ENCODE data around the gene CCDC57. TPM values are rescaled to one million over a fixed set of nuclear protein-coding genes. Genes with fewer than 3 reads are reported as not detected.
A peak's percentile ranks its signal among the peaks of the same experiment; 100 is the strongest.
"Not testable (repeated sequence)": the region's sequence is repeated elsewhere in the genome, so short reads cannot be mapped to it uniquely, and the experiment has no call there.

The CCDC57 gene, protein sequence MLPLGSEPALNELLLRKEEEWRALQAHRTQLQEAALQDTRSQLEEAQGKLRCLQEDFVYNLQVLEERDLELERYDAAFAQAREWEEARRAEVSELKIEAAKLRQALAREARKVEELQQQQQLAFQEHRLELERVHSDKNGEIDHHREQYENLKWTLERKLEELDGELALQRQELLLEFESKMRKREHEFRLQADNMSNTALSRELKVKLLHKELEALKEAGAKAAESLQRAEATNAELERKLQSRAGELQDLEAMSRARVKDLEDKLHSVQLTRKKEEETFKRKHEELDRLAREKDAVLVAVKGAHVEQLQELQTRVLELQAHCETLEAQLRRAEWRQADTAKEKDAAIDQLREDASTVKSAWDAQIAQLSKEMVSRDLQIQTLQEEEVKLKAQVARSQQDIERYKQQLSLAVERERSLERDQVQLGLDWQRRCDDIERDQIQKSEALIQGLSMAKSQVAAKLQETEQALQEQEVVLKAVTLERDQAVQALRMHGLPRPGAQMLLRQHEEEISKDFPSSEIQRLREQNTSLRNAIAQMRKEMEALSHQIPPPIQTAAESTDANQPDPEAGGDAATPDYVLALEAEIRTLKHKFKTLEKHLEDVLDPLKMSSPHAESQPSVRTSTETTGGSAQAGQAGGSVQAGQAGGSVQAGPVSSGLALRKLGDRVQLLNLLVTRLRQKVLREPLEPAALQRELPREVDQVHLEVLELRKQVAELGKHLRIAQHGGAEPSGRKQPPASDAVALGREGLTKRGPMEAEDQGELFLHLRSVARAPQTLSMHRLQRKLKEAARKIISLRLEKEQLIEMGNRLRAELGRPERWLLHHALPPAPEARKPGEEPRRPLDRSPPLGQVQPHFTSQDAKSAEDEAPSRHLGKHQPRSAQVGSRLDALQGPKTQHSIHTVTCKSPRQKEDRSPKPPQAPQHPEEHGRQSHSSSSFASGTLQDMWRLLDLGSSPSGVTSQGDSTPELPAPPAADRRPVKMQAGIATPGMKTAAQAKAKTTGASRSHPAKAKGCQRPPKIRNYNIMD
- 10 to 100 TPM; 11.9 to 17.2 TPM for total RNA-seq
- long read RNA-seq, partial matches to known transcripts: 0 of 9 reads
- long read RNA-seq, other reads (novel, unspliced or antisense): 9 of 9 reads

DNA sequence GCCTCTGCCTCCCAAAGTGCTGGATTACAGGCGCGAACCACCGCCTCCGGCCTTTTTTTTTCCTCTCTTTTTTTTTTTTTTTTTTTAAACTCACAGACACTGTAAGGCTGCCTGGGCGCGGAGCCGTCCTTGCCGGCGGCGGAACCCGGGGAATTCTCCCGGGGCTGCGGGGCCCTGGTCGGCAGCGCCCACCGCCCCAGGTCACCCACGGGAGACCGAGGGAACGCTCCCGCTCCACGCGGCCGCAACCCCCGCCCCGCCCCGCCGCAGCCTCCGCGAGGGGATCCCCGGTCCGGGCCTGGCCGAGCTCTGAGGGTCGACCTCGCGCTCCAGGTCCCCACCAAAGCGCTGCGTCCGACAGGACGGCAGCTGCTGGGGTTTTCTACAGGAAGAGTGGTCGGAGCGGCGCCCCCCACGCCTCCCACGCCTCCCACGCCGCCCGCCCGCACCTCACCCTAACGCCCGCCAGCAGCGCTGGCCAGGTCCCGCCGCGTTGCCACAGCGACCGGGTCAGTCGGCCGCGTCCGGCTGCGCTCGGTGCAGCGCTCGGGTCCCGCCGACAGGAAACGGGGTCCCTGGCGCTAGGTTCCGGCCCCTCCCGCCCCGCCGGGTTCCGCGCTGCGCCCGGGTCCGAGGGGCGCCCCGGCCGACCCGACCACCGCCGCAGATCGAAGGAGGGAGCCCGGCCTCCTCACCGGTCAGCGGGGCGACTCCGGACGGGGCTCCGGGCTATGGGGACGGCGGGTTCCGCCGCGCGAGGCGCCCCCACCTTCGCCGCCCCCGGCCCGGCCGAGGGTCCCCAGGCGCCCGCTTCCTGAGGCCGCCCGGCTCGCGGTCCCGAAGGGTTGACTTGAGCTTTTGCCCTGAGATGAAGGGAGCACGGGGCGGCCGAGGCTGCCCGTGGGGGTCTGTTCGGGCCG is at the start of gene CCDC57:
TSS of gene CCDC57 (minus strand) at position 512 of the 920 bp plus-strand sequence. CDS start 10,898 bp downstream, outside the sequence.
- ATAC-seq (peak; percentile 85 to 92), DNase-seq (peak; percentile 86)
- intact Hi-C loops (cut with DNase I): no loop called here

DNA sequence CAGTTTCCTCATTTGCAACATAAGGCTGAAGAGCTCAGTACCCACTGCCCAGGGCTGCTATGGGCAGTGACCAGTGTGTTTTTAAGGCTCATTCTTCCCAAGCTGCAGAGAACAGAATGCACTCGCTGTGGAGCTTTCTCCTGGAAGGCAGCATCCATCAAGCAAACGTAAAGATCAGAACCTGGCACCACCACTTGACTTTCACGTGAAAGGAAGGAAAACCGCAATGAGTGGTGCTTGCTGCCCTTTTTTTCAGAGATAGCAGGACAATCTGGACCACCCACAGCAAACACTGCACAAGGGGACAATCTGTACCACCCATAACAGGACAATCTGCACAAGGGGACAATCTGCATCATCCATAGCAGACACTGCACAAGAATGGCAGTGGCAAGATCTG is 49.7 kb upstream of the CCDC57 start:
- no peak for ATAC-seq
- intact Hi-C loops (cut with DNase I): no loop called here
- no peak for DNase-seq

DNA sequence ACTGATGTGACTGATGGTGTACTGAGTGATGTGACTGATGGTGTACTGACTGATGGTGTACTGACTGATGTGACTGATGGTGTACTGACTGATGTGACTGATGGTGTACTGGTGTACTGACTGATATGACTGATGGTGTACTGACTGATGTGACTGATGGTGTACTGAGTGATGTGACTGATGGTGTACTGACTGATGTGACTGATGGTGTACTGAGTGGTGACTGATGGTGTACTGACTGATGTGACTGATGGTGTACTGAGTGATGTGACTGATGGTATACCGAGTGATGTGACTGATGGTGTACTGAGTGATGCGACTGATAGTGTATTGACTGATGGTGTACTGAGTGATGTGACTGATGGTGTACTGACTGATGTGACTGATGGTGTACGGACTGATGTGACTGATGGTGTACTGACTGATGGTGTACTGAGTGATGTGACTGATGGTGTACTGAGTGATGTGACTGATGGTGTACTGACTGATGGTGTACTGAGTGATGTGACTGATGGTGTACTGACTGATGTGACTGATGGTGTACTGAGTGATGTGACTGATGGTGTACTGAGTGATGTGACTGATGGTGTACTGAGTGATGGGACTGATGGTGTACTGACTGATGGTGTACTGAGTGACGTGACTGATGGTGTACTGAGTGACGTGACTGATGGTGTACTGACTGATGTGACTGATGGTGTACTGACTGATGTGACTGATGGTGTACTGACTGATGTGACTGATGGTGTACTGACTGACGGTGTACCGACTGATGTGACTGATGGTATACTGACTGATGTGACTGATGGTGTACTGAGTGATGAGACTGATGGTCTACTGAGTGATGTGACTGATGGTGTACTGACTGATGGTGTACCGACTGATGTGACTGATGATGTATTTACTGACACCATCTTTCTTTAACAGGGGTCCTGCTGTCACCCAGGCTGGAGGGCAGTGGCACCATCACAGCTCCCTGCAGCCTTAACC is 47.6 kb upstream of the CCDC57 start:
- DNase-seq; ATAC-seq; intact Hi-C loops (cut with DNase I): not testable (repeated sequence)

DNA sequence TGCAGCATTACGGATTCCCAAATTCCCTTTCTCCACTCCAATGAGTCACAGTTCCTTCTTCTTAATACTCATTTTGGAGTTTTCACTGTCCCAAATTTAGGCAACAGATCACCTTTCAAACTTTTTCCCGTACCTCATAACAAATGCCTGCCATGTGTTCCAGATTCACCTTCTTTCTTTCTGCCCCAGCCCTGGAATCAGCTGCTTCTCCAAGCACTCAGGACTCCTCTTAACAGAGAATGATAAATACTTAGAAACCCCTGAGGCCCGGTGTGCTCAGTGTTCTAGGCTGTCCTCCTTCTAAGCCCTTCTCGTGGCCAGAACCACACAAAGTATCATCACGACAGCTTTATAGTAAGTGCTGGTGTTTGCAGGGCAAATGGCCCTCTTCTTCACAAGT is 45.9 kb upstream of the CCDC57 start:
- no peak for DNase-seq
- no peak for ATAC-seq
- intact Hi-C loops (cut with DNase I): no loop called here

DNA sequence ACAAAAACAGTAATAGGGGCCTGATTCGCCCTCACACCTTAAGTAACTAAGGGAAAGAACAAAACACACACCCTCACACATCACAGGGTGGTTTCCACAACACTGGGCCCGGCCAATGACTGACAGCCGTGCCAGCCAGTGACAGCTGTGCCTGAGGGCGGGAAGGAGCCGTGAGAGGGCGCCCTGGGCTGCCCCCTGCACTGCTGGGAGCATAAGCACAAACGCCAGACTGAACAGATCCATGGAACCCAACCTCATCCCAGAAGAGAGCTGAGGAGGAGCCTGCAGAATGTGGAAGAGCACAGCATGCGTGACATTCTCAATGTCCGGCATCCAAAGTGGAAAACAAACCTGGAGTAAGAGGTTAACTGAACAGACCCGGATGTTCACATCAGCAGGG is 44.8 kb upstream of the CCDC57 start:
- peak; percentile 23 to 82 for ATAC-seq

DNA sequence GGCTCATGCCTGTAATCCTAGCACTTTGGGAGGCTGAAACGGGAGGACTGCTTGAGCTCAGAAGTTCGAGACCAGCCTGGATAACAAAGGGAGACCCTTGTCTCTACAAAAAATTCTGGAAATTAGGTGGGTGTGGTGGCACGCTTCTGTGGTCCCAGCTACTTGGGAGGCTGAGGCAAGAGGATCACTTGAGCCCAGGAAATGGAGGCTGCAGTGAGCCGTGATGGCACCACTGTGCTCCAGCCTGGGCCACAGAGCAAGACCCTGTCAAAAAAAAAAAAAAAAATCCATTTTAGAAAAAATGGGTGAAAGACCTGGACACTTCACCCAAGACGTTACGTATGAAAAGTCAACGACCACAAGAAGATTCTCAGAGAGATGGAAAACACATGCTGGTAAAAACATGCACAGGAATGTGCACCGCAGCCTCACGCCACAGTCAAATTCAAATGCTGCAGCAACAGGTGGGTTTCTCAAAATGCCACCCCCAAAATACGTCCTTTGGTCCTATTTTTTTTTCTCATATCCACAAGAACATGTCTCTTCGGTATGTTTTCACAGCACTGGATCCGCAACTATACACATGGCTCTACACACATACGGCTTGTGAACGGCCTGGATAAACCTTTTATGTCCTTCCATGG is 43.7 kb upstream of the CCDC57 start:
- intact Hi-C loops (cut with DNase I): no loop called here
- ATAC-seq (no peak), DNase-seq (no peak)

More for the DNA sequence above, 44.8 kb upstream of the CCDC57 start:
- intact Hi-C loops (cut with DNase I): no loop called here
- no peak for DNase-seq

DNA sequence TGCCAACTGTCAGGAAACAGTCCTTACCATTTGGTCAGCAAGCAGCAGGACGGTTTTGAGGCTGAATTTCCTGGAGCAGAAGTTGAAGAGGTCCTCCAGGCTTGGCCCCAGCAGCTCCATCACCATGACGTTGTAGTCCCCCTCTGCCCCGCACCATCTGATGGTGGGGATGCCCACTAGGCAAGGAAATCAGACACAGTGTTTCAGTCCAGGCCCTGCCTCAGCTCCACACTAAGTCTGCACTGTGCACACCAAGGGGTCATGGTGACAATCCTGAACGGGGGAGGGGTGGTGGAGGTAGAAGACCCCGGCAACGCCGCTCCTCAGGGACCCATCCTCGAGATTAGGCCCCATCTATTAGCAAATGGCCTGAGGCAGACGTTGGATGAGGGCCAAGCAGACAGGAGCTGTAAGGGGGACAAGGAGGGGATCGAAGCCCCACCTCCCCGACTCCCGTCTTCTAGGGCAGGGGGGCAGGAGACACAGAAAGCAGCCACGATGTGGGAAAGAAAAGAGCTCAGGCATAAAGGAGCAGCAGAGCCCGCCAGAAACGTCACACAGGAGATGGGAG is 42.8 kb upstream of the CCDC57 start:
- DNase-seq: no peak
- no peak for ATAC-seq
- intact Hi-C loops (cut with DNase I): no loop called here

DNA sequence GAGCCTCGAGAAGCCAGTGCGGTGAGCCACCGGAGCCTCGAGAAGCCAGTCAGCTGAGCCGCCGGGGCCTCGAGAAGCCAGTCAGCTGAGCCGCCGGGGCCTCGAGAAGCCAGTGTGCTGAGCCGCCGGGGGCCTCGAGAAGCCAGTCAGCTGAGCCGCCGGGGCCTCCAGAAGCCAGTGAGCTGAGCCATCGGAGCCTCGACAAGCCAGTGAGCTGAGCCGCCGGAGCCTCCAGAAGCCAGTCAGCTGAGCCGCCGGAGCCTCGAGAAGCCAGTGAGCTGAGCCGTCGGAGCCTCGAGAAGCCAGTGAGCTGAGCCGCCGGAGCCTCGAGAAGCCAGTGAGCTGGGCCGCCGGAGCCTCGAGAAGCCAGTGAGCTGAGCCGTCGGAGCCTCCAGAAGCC is 42.1 kb upstream of the CCDC57 start:
- intact Hi-C loops (cut with DNase I); DNase-seq; ATAC-seq: not testable (repeated sequence)

DNA sequence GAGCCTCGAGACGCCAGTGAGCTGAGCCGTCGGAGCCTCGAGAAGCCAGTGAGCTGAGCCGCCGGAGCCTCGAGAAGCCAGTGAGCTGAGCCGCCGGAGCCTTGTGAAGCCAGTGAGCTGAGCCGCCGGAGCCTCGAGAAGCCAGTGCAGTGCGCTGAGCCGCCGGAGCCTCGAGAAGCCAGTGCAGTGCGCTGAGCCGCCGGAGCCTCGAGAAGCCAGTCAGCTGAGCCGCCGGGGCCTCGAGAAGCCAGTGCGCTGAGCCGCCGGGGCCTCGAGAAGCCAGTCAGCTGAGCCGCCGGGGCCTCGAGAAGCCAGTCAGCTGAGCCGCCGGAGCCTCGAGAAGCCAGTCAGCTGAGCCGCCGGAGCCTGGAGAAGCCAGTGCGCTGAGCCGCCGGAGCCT is 41.5 kb upstream of the CCDC57 start:
- ATAC-seq; DNase-seq; intact Hi-C loops (cut with DNase I): not testable (repeated sequence)

DNA sequence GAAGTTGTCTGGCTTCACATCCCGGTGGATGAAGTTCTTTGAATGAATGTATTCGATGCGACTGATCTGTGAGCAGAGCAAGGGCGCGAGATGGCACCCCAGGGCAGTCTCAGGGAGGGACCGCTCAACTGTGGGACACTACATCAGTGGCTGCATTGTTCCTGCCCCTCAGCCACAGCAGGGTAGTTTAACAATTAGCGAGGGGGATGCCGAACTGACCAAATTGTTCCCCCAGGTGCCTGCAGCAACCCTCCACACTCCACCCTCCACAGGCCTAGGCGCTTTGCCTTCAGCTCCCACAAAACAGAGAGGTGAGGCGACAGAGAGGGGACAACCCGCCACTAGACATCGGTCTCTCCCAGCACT is 40.5 kb upstream of the CCDC57 start:
- intact Hi-C loops (cut with DNase I): no loop called here
- no peak for DNase-seq

DNA sequence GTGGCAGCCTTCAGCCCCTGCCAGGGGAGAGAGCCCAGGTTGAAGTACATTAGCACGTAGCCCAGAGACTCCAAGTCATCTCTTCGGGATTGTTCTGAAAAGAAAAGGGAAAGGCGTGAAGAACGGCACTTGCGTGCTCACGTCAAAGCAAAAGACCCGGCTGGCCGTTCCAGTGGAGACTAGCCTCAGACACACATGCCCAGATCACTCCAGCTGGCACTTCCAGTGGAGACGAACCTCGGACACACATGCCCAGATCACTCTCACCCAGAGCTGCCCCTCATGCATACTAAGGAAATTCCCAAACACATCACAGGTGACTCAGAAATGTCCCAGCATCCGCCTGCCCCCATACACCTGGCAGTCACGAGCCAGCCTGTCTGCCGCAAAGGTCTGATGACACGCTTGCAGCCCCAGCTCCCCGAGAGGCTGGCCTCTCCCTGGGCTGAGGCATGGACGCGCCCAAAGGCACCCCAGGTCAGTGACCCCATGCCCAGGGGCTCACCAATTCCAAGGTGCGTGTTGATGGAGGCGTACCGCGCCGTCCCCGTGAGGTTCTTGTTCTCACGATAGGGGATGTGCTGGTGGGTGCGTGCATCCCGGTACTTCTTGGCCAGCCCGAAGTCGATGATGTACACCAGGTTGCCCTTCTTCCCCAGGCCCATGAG is 40.0 kb upstream of the CCDC57 start:
- DNase-seq: no peak
- intact Hi-C loops (cut with DNase I): no loop called here
- no peak for ATAC-seq

More for the DNA sequence above, 40.5 kb upstream of the CCDC57 start:
- no peak for ATAC-seq

DNA sequence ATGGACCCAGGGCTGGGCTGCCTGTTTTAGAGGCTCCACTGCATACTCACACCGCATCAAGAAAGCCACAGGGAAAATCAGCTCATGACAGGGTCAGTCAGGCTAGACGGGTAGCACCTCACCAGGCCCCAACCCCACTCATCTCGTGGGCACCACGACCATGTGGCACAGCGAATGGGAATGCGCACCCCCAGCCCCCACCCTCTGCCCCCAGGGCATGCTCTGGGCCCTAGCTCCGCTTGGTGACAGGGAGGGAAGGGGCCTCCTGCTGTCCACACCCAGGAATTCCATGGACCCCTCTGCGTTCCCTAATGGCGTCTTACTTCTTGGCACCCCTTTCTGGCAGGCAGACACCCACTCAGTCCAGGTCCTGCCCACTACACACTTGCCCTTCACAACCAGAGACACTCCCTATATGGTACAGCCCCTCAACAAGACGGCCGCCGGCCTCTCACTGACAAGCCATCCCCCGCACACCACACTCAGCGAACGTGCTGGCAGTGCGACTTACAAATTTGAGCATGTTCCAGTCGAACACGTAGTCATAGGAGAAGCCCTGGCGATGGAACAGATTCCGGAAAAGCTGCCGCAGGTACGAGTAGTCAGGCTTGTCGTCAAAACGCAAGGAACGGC is 38.3 kb upstream of the CCDC57 start:
- no peak for ATAC-seq
- no peak for DNase-seq
- intact Hi-C loops (cut with DNase I): no loop called here

DNA sequence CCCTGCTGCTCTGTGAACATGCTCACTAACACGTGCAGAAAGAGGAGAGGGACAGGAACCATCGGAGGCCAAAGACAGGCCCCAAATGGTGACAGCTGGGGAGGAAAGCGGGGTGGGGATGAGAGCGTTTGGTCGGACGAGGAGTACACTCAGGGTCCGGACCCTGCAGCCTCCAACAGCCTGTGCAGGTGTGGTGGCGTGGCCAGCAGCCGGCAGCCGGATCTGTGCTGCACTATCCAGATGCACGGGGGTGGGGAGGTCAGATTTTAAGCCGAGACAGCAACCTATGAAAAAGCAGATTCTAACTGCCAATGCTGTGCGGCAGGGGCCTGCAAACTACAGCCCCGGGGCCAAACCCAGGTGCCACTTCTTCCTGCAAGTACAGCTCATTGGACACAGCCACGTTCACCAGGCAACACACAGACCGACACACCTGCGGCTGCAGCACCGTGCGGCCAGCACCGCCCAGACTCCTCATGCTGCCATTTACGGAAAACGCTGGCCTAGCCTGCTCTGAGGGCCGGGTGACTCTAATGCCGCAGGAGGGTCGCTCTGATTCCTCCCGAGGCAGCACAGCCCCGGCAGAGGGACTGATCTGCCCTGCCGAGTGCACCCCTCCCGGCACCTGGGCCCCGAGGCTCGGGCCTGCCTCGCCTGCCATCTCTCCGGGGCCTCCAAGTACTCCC is 37.4 kb upstream of the CCDC57 start:
- no peak for ATAC-seq
- intact Hi-C loops (cut with DNase I): loop anchor here in 1 of 2 donors (10.0 kb wide), 1 partner anchor 45 kb away; no protein-coding TSS in a partner anchor
- peak; percentile 24 for DNase-seq

DNA sequence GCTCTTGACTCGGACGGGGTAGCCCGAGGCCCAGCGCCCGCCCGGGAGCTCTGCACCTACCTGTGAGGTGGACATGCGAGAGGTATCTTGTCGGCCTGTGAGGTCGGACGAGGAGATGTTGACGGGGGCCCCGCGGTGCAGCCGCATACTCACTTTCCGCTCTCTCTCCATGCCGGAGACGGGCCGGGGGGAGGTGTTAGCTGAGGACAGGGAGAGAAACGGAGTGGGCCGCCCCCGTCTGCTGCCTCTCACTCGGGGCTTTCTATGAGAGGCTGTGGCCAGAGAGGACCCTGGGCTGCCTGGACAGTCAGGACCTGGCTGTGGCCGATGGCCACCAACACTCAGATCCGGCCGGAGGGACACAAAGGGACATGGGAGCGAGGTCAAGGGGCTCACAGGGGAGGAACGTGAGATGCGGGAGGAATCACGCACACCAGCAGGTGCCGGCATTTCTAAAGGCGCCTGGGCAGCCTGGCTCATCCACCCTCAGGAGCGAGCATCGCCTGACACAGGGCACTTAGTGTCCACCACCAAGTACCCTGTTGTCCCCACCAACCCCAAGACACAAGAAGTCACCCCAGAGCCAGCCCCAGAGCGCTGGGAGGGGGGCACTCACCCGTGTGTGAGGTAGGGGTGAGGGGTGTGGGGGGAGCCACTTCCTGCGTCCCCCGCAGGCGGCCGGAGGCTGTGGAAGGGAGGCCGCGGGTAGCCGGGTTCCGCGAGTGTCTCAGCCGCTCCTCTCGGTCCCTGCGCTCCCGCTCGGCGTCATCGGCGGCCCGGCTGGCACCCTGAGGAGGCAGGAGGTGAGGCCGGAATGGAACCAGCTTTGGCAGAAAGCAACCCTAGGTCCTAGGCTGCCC is 36.4 kb upstream of the CCDC57 start:
- DNase-seq (no peak), ATAC-seq (no peak)
- intact Hi-C loops (cut with DNase I): loop anchor here in 1 of 2 donors (10.0 kb wide), 1 partner anchor 46 kb away; no protein-coding TSS in a partner anchor
